ENCODE results near the gene TEC. TPM values are rescaled to one million over a fixed set of nuclear protein-coding genes. Genes with fewer than 3 reads are reported as not detected.

Gene TEC
- total and polyA plus RNA-seq, 9 donors, result 0.43 to 4.0 (median 1.4) TPM

DNA sequence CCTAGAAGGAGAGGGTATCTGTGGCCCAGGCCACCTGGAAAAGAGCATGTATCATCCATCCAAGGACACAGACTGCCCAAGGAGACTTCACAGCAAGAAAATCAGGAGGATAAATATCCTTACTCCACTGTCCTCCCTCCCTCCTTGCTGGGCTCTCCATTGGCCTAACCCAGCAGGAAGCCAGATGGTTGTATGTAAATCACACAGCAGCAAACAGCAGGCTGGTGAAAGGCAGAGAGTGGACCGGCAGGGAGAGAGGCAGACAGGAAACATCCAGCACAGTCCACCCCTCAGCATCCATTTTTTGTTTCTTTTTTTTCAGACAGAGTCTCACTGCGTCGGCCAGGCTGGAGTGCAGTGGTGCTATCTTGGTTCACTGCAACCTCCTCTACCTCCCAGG lies 153.1 kb downstream of the TEC start:
- WGBS, 3 donors, result 60 to 69% (median 68%) methylated on average over 3 of the region's 3 CpGs
- Histone ChIP-seq H3K27ac (no peak overlapping the region), H3K9me3 (no peaks in the 10 kb centered on the region), H3K4me1 (ENCODE audit: insufficient read depth) (no peaks in the 10 kb centered on the region), H3K4me3 (no peak overlapping the region), H3K27me3 (no peaks in the 10 kb centered on the region), H3K36me3 (no peaks in the 10 kb centered on the region)
- intact Hi-C loops (cut with DNase I), result no loop called here
- no peak for DNase-seq
- TF ChIP-seq, protein P1, sequence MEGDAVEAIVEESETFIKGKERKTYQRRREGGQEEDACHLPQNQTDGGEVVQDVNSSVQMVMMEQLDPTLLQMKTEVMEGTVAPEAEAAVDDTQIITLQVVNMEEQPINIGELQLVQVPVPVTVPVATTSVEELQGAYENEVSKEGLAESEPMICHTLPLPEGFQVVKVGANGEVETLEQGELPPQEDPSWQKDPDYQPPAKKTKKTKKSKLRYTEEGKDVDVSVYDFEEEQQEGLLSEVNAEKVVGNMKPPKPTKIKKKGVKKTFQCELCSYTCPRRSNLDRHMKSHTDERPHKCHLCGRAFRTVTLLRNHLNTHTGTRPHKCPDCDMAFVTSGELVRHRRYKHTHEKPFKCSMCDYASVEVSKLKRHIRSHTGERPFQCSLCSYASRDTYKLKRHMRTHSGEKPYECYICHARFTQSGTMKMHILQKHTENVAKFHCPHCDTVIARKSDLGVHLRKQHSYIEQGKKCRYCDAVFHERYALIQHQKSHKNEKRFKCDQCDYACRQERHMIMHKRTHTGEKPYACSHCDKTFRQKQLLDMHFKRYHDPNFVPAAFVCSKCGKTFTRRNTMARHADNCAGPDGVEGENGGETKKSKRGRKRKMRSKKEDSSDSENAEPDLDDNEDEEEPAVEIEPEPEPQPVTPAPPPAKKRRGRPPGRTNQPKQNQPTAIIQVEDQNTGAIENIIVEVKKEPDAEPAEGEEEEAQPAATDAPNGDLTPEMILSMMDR (IDR thresholded peaks at IDR 0.05), result no peak
- no peak for TF ChIP-seq POLR2A (IDR thresholded peaks at IDR 0.05)
- TF ChIP-seq EP300 (IDR thresholded peaks at IDR 0.05), result no peak

DNA sequence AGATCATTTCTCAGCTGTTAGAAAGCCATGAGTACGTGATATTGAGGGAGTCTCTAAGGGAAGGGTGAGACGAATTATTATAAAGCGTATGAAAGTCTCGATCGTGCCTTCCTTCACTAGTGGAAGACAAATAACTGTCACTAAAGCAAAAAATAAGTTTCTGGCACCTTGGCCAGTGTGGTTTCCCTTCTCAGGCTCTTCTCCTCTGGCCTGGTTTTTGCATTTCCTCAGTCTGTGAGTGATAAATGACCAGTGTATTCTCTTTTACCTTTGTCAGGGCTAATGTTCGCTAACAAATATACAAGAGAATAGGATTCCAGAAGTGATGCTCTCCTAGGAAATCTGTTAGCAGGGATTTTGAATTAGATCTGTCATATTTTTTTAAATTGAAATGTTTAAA lies 155.2 kb downstream of the TEC start:
- DNase-seq, result no peak
- WGBS, 3 donors, result 85 to 92% (median 87%) methylated on average over 6 of the region's 6 CpGs
- H3K27me3 ChIP-seq, result no peaks in the 10 kb centered on the region
- no peak overlapping the region for H3K4me3 ChIP-seq
- intact Hi-C loops (cut with DNase I), result no loop called here
- no peak overlapping the region for H3K27ac ChIP-seq
- H3K4me1 ChIP-seq (ENCODE audit: insufficient read depth), result no peaks in the 10 kb centered on the region
- TF ChIP-seq, protein P1 (IDR thresholded peaks at IDR 0.05), result no peak
- TF ChIP-seq EP300 (IDR thresholded peaks at IDR 0.05), result no peak
- TF ChIP-seq POLR2A (IDR thresholded peaks at IDR 0.05), result no peak
- H3K9me3 ChIP-seq, result no peaks in the 10 kb centered on the region
- H3K36me3 ChIP-seq, result no peaks in the 10 kb centered on the region

DNA sequence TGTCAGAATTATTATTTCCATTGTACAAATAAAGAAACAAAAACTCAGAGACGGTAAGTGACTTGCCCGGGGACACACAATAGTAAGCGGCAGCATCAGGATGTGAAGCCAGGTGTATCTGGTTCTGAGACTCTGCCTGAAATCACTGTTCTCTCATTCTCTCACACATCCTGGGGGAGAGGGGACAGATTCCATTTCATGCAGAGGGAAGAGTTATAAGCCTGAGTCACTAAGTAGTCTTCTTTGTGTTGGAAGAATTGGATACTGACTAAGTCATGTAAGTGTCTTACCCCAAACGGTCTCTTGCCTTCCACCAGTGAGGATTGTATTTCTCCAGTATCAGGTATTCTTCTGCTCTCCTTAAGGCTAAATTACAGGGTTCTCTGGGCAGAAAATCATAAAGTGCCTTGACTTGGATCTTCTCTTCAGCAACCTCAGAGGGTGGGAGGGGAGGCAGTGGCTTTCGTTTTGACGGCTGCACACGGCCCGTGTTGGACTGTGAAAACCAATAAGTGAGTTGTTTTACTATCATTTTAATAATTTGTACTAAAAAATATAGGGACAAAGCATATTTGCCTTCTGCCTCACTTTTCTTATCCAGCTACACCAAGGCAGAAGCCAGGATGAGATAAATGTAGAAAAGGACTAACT lies 157.5 kb downstream of the TEC start:
- Histone ChIP-seq H3K4me1 (ENCODE audit: insufficient read depth) (no peaks in the 10 kb centered on the region), H3K36me3 (no peaks in the 10 kb centered on the region), H3K9me3 (no peaks in the 10 kb centered on the region), H3K4me3 (no peak overlapping the region), H3K27me3 (no peaks in the 10 kb centered on the region), H3K27ac (no peak overlapping the region)
- intact Hi-C loops (cut with DNase I), result no loop called here
- no peak for DNase-seq
- TF ChIP-seq POLR2A (IDR thresholded peaks at IDR 0.05) (no peak), EP300 (IDR thresholded peaks at IDR 0.05) (no peak)
- TF ChIP-seq, protein P1 (IDR thresholded peaks at IDR 0.05), result no peak
- WGBS, 3 donors, result 65 to 74% (median 70%) methylated on average over 8 of the region's 8 CpGs

DNA sequence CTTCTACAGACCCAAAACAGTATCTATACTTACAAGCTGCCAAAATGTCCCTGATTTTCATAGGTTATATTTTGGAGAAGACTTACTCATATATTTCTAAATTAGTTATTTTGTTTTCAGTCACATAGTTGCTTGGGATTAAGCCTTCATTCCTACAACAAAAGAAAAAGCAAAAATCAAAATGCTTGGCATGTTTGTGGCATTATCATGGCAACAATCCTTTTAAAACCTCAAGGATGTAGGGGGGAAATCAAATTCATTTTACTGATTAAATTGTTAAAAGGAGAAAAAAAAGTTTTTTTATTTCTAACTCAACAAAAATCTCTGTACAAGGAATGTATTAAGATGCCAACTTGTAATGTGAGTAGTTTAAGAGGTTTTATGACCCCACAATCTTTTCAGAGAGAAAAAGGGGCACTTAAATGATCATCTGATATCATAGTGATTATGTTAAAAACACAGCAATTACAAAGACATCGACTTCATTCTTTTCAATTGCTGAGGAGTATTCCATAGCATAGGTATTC lies 159.1 kb downstream of the TEC start:
- no peak for TF ChIP-seq POLR2A (IDR thresholded peaks at IDR 0.05)
- TF ChIP-seq EP300 (IDR thresholded peaks at IDR 0.05), result no peak
- TF ChIP-seq, protein P1 (IDR thresholded peaks at IDR 0.05), result no peak
- no peaks in the 10 kb centered on the region for H3K4me1 ChIP-seq (ENCODE audit: insufficient read depth)
- no peaks in the 10 kb centered on the region for H3K27me3 ChIP-seq
- DNase-seq, result no peak
- intact Hi-C loops (cut with DNase I), result no loop called here
- no peak overlapping the region for H3K4me3 ChIP-seq
- no peaks in the 10 kb centered on the region for H3K36me3 ChIP-seq
- H3K27ac ChIP-seq, result no peak overlapping the region
- H3K9me3 ChIP-seq, result no peaks in the 10 kb centered on the region
- 74 to 83% (median 82%) methylated on average over 1 of the region's 1 CpG for WGBS, 3 donors
